Neuronal stem cell (in vitro differentiated cells): ENCODE results near the gene PABPN1.

ENCODE experiments used
- DNase-seq: peaks from one replicate; pipeline ENCODE4 v3.0.0-alpha.2; 2013; ENCODE audit warnings: low spot score
- H2AFZ ChIP-seq: one replicate; pipeline ENCODE4 v1.6.1; 2013; ENCODE audit warnings: mild to moderate bottlenecking, low read length, inconsistent platforms
- H2AK5ac ChIP-seq: 2 replicates; pipeline ENCODE4 v1.6.1; 2013; ENCODE audit warnings: low read depth, mild to moderate bottlenecking, inconsistent platforms, low read length, moderate library complexity, mixed read lengths
- H2BK120ac ChIP-seq: 2 replicates; pipeline ENCODE4 v1.6.1; 2013; ENCODE audit warnings: low read depth, mild to moderate bottlenecking, inconsistent platforms, low read length, moderate library complexity, mixed read lengths
- H2BK12ac ChIP-seq: one replicate; pipeline ENCODE4 v1.6.1; 2013; ENCODE audit warnings: low read length, inconsistent platforms
- H2BK15ac ChIP-seq: 2 replicates; pipeline ENCODE4 v1.6.1; 2013; ENCODE audit warnings: mild to moderate bottlenecking, low read length, inconsistent platforms, mixed read lengths
- H2BK5ac ChIP-seq: one replicate; pipeline ENCODE4 v1.6.1; 2013; ENCODE audit warnings: inconsistent platforms, mild to moderate bottlenecking, low read length, moderate library complexity
- H3K14ac ChIP-seq: one replicate; pipeline ENCODE4 v1.6.1; 2013; ENCODE audit warnings: low read length, inconsistent platforms
- H3K18ac ChIP-seq: 2 replicates; pipeline ENCODE4 v1.6.1; 2013; ENCODE audit warnings: low read length, inconsistent platforms
- H3K23ac ChIP-seq: 2 replicates; pipeline ENCODE4 v1.6.1; 2013; ENCODE audit warnings: low read depth, mild to moderate bottlenecking, mixed read lengths, low read length, inconsistent platforms; ENCODE audit not compliant: poor library complexity
- H3K27ac ChIP-seq: replicated peaks from 3 replicates; pipeline ENCODE4 v1.5.1; 2013; ENCODE audit warnings: low read length, inconsistent platforms
- H3K27me3 ChIP-seq, 3 experiments: 2 replicates each; pipeline ENCODE4 v1.6.1; 2013; ENCODE audit warnings: low read length in 3 of 3, mild to moderate bottlenecking in 2 of 3, inconsistent platforms in 1 of 3, low read depth in 1 of 3, mixed read lengths in 1 of 3, moderate library complexity in 1 of 3; ENCODE audit not compliant: control insufficient read depth in 3 of 3, insufficient read depth in 3 of 3
- H3K36me3 ChIP-seq, 2 donors: replicated peaks in 1 of 2; 2 replicates each; pipeline ENCODE4 v1.6.1; 2013; ENCODE audit warnings: low read length in 2 of 2; ENCODE audit not compliant: control insufficient read depth in 2 of 2, insufficient read depth in 2 of 2
- H3K4ac ChIP-seq: 2 replicates; pipeline ENCODE4 v1.6.1; 2013; ENCODE audit warnings: inconsistent platforms, mild to moderate bottlenecking, low read length, moderate library complexity
- H3K4me1 ChIP-seq, 2 donors: 1 replicate in 1 of 2; 2 replicates in 1 of 2; pipeline ENCODE4 v1.6.1; 2013; ENCODE audit warnings: low read length in 2 of 2, low read depth in 1 of 2; ENCODE audit not compliant: control insufficient read depth in 2 of 2, insufficient read depth in 1 of 2
- H3K4me2 ChIP-seq: one replicate; pipeline ENCODE4 v1.6.1; 2013; ENCODE audit warnings: mild to moderate bottlenecking, low read length, inconsistent platforms; ENCODE audit not compliant: insufficient read depth, poor library complexity, severe bottlenecking
- H3K4me3 ChIP-seq, 2 donors: 2 replicates each; pipeline ENCODE4 v1.5.1; 2013; ENCODE audit warnings: low read length in 2 of 2, mild to moderate bottlenecking in 2 of 2, inconsistent platforms in 1 of 2, moderate library complexity in 1 of 2
- H3K79me1 ChIP-seq: one replicate; pipeline ENCODE4 v1.6.1; 2013; ENCODE audit warnings: low read depth, mild to moderate bottlenecking, inconsistent platforms, low read length, moderate library complexity
- H3K9ac ChIP-seq: one replicate; pipeline ENCODE4 v1.6.1; 2013; ENCODE audit warnings: mild to moderate bottlenecking, low read depth, low read length, inconsistent platforms; ENCODE audit not compliant: poor library complexity
- H3K9me3 ChIP-seq, 2 donors: replicated peaks in 1 of 2; 2 replicates each; pipeline versions ENCODE3 to v1.6.1; 2013; ENCODE audit warnings: low read length in 2 of 2, mild to moderate bottlenecking in 2 of 2, inconsistent platforms in 1 of 2, low read depth in 1 of 2, mixed read lengths in 1 of 2, moderate library complexity in 1 of 2; ENCODE audit not compliant: control insufficient read depth in 2 of 2, insufficient read depth in 1 of 2
- H4K8ac ChIP-seq: one replicate; pipeline ENCODE4 v1.6.1; 2013; ENCODE audit warnings: low read depth, mild to moderate bottlenecking, inconsistent platforms, low read length, moderate library complexity
- H4K91ac ChIP-seq: one replicate; pipeline ENCODE4 v1.6.1; 2013; ENCODE audit warnings: low read length, low read depth, mild to moderate bottlenecking, inconsistent platforms; ENCODE audit not compliant: poor library complexity
- WGBS, 2 donors: extraction: QIAGEN DNeasy Blood & Tissue Kit; methylation state at CpG; one replicate each; pipeline ENCODE4 v1.1.7; 2013; ENCODE audit warnings: missing lambda C conversion rate in 2 of 2, mixed read lengths in 1 of 2; ENCODE audit not compliant: insufficient read length in 2 of 2, insufficient replicate concordance in 1 of 2; ENCODE audit errors: extremely low coverage in 2 of 2; 5-methylcytosine and 5-hydroxymethylcytosine counted together

Gene PABPN1

DNA sequence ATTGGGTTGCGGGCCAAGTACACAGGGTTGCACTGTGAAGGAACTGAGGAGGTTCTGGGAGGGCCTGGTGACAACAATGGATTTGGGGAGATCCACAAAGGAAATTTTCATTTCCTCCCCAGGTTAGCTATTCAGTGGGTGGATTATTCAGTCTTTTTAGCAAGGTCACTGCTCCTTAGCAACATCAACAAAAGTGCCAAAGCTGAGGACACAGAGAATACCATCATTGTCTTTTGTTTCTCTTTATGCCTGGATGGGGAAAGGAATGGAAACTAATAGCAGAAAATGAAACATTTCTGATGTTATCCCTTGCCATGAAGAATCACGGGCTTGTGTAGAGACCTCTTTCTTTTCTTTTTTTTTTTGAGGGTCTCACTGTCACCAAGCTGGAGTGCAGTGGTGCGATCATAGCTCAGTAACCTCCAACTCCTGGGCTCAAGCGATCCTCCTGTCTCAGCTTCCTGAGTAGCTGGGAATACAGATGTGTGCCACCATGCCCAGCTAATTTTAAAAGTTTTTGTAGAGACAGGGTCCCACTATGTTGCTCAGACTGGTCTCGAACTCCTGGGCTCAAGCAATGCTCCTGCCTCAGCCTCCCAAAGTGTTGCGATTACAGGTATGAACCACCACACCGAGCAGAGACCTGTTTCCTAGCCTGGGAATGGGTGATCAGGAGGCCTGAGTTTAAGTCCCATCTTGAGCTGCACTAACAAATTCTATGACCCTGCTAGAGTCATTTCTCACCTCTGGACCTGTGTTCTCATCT, 25.1 kb upstream of the PABPN1 start:
- no peaks in the 10 kb centered on the region for H3K27me3 ChIP-seq
- H2BK120ac ChIP-seq: no peak overlapping the region
- H3K27ac ChIP-seq: no peak overlapping the region
- no peak overlapping the region for H4K8ac ChIP-seq
- no CpG with 5 or more reads among the region's 7 CpGs for WGBS, 2 donors
- DNase-seq: no peak
- H2BK12ac ChIP-seq: no peak overlapping the region
- H3K9ac ChIP-seq: no peak overlapping the region
- H3K4ac ChIP-seq: no peak overlapping the region
- no peak overlapping the region for H3K14ac ChIP-seq
- no peak overlapping the region for H2BK5ac ChIP-seq
- no peaks in the 10 kb centered on the region for H3K79me1 ChIP-seq
- H3K4me1 ChIP-seq: peaks cover 3 to 21% of the 10 kb centered on the region in 2 donors
- H3K18ac ChIP-seq: no peak overlapping the region
- no peak overlapping the region for H3K23ac ChIP-seq
- H2BK15ac ChIP-seq: no peak overlapping the region
- H3K4me2 ChIP-seq: no peak overlapping the region
- H2AK5ac ChIP-seq: no peak overlapping the region
- no peaks in the 10 kb centered on the region for H3K9me3 ChIP-seq
- peaks cover 3 to 29% of the 10 kb centered on the region in 2 donors for H3K36me3 ChIP-seq
- no peak overlapping the region for H2AFZ ChIP-seq
- no peak overlapping the region for H4K91ac ChIP-seq
- no peak overlapping the region for H3K4me3 ChIP-seq

DNA sequence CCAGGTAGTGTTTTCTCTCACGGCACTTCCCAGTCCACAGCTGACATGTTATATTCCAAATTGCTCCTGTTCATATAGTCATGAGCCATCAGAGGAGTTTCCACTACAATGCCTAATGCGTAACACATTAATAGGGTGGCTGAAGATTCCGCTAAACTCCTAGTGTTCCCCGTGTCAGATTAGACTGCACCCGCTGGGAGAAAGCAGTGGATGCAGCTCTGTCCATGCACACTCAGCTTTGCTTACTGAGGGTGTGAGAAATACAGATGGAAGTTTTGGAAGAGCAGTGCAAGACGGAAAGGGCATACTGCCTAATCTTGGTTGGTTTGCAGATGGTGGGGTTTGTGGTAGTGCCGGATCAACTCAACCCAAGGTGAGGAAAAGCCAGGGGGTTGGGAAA, 24.2 kb upstream of the PABPN1 start:
- Histone ChIP-seq H3K4me3 (no peak overlapping the region), H3K9me3 (no peaks in the 10 kb centered on the region), H3K27me3 (no peaks in the 10 kb centered on the region), H3K27ac (no peak overlapping the region), H3K9ac (no peak overlapping the region), H2AFZ (no peak overlapping the region), H3K23ac (no peak overlapping the region), H2BK5ac (no peak overlapping the region), H2BK12ac (no peak overlapping the region), H2AK5ac (no peak overlapping the region), H2BK120ac (no peak overlapping the region), H3K36me3 (peaks cover 3 to 29% of the 10 kb centered on the region in 2 donors), H3K4me1 (peaks cover 3 to 21% of the 10 kb centered on the region in 2 donors), H3K14ac (no peak overlapping the region), H3K4ac (no peak overlapping the region), H3K79me1 (no peaks in the 10 kb centered on the region), H3K18ac (no peak overlapping the region), H4K91ac (no peak overlapping the region), H2BK15ac (no peak overlapping the region), H4K8ac (no peak overlapping the region), H3K4me2 (no peak overlapping the region)
- no peak for DNase-seq
- no CpG with 5 or more reads among the region's 7 CpGs for WGBS, 2 donors

DNA sequence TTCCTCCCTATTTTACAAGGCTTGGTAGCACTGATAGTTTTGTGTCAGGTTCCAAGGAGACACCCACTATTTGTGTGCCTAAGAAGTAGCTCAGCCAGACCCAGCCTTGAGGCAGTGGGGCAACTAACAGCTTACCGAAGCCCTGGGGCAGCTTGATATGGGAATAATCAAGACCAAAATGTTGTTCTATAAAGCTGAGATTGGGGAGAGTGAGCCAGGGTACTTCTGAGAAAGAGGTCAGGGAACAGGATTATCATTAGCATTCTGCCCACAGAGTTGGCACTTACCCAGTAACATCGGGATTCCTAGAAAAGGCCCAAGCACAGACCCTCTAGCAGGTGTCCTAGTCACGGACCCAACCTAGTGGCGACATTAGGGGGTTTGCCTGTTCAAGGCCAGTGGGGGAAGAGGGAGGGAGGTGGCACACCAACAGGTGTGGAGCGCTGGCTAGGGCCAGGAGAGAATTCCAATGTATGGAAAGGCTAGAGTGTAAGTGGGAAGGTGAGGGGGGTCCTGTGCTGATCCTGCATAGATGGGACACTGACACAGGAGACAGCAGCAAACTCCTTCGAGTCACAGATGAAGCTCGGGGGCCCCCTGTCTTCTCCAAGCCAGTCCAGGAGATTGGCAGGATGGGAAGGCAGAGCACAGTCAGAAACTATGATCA, 23.5 kb upstream of the PABPN1 start:
- no CpG with 5 or more reads among the region's 7 CpGs for WGBS, 2 donors
- DNase-seq: no peak
- no peak overlapping the region for H4K91ac ChIP-seq

DNA sequence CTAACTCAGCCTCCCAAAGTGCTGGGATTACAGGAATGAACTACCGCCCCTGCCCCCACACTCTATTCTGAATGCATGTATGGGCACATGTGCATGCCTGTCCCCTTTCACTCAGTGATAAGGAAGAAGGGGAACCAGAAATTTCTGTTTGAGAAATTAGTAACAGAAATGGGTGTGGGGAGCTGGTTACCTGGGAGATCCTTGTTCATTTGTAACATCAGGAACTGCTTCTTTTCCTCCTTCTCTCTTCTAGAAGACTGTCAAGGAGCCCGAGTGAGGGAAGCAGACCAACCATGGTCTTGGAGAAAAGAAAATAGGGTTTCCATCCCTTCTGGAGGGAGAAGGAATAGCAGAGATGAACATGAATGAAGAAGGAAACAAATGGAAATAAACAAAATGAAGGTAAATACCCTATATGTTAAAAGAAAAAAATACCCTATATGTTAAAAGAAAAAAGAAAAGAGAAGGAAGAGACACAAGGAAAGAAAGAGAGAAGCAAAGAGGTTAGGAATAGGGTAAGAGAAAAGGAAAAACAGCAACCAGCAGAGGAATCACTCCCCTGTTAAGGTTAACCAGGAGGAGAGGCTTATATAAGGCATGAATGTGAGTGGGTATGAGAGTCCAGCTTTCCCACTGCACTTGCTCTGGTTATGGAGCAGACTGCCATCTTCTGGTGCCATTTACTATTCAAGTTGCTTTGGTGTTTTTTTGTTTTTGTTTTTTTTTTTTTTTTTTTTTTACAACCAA, 21.9 kb upstream of the PABPN1 start:
- Histone ChIP-seq H2BK120ac (no peak overlapping the region), H3K4me1 (peaks cover 3 to 21% of the 10 kb centered on the region in 2 donors), H3K23ac (no peak overlapping the region), H3K4me3 (no peak overlapping the region), H3K4me2 (no peak overlapping the region), H3K36me3 (peaks cover 3 to 29% of the 10 kb centered on the region in 2 donors), H2BK15ac (no peak overlapping the region), H3K27me3 (no peaks in the 10 kb centered on the region), H3K14ac (no peak overlapping the region), H3K27ac (no peak overlapping the region), H4K8ac (no peak overlapping the region), H2BK12ac (no peak overlapping the region), H3K4ac (no peak overlapping the region), H4K91ac (no peak overlapping the region), H3K9ac (no peak overlapping the region), H3K9me3 (no peaks in the 10 kb centered on the region), H2AFZ (no peak overlapping the region), H2BK5ac (no peak overlapping the region), H3K18ac (no peak overlapping the region), H2AK5ac (no peak overlapping the region), H3K79me1 (no peaks in the 10 kb centered on the region)
- DNase-seq: no peak
- WGBS, 2 donors: no CpG with 5 or more reads among the region's 2 CpGs

More for the DNA sequence above, 23.5 kb upstream of the PABPN1 start:
- no peak overlapping the region for H3K4me3 ChIP-seq
- H3K23ac ChIP-seq: no peak overlapping the region
- H2AFZ ChIP-seq: no peak overlapping the region
- no peak overlapping the region for H2BK5ac ChIP-seq
- no peak overlapping the region for H3K14ac ChIP-seq
- no peaks in the 10 kb centered on the region for H3K27me3 ChIP-seq
- H2BK120ac ChIP-seq: no peak overlapping the region
- H3K79me1 ChIP-seq: no peaks in the 10 kb centered on the region
- no peak overlapping the region for H3K9ac ChIP-seq
- H2BK12ac ChIP-seq: no peak overlapping the region
- H3K4ac ChIP-seq: no peak overlapping the region
- H3K18ac ChIP-seq: no peak overlapping the region
- H3K27ac ChIP-seq: no peak overlapping the region
- no peak overlapping the region for H3K4me2 ChIP-seq
- H2BK15ac ChIP-seq: no peak overlapping the region
- H4K8ac ChIP-seq: no peak overlapping the region
- H3K4me1 ChIP-seq: peaks cover 3 to 21% of the 10 kb centered on the region in 2 donors
- H2AK5ac ChIP-seq: no peak overlapping the region
- H3K36me3 ChIP-seq: peaks cover 3 to 29% of the 10 kb centered on the region in 2 donors
- no peaks in the 10 kb centered on the region for H3K9me3 ChIP-seq
